Karpas-422 (cell line): Measurements from ENCODE around the gene SPRED2. TPM values are rescaled to one million over a fixed set of nuclear protein-coding genes. Genes with fewer than 3 reads are reported as not detected.

Source experiments
- DNase-seq: peaks from one replicate; pipeline ENCODE4 v3.0.0-alpha.2; 2015
- H2AFZ ChIP-seq: fragments of 200-600 bp; sonication (generic); 2 replicates; pipeline ENCODE4 v1.6.1; 2014; ENCODE audit warnings: antibody characterized with exemption, low read length, mixed read lengths
- H3K27ac ChIP-seq: fragments of 200-600 bp; sonication (generic); 2 replicates; pipeline ENCODE4 v1.5.1; 2014; ENCODE audit warnings: mild to moderate bottlenecking, low read length, moderate library complexity
- H3K27me3 ChIP-seq: fragments of 200-600 bp; sonication (generic); 2 replicates; pipeline ENCODE4 v1.6.1; 2014; ENCODE audit warnings: low read length, mixed read lengths
- H3K36me3 ChIP-seq: fragments of 200-600 bp; sonication (generic); 2 replicates; pipeline ENCODE4 v1.6.1; 2014; ENCODE audit warnings: low read length, mixed read lengths; ENCODE audit not compliant: insufficient read depth
- H3K4me1 ChIP-seq: fragments of 200-600 bp; sonication (generic); 2 replicates; pipeline ENCODE4 v1.6.1; 2014; ENCODE audit warnings: mild to moderate bottlenecking, low read length, mixed read lengths
- H3K4me2 ChIP-seq: fragments of 200-600 bp; sonication (generic); 2 replicates; pipeline ENCODE4 v1.6.1; 2014; ENCODE audit warnings: low read length, low read depth, mild to moderate bottlenecking; ENCODE audit not compliant: poor library complexity, severe bottlenecking
- H3K4me3 ChIP-seq: fragments of 200-600 bp; sonication (generic); 2 replicates; pipeline ENCODE4 v1.5.1; 2014; ENCODE audit warnings: mild to moderate bottlenecking, antibody characterized with exemption, low read length, mixed read lengths
- H3K79me2 ChIP-seq: fragments of 200-600 bp; sonication (generic); 2 replicates; pipeline ENCODE4 v1.6.1; 2014; ENCODE audit warnings: mild to moderate bottlenecking, low read length, mixed read lengths
- H3K9ac ChIP-seq: fragments of 200-600 bp; sonication (generic); 2 replicates; pipeline ENCODE4 v1.6.0; 2014; ENCODE audit warnings: low read length
- H3K9me2 ChIP-seq: fragments of 200-600 bp; sonication (generic), shearing (Covaris generic); replicated peaks from 2 replicates; pipeline ENCODE4 v1.6.0; 2014; ENCODE audit warnings: mild to moderate bottlenecking, low read length, moderate library complexity; ENCODE audit not compliant: insufficient read depth
- H3K9me3 ChIP-seq: fragments of 300-700, 200-600 bp; sonication (generic); 2 replicates; pipeline ENCODE4 v1.6.1; 2014; ENCODE audit warnings: low read length, mixed read lengths
- H4K20me1 ChIP-seq: fragments of 200-600 bp; sonication (generic); 2 replicates; pipeline ENCODE4 v1.6.1; 2014; ENCODE audit warnings: mild to moderate bottlenecking, antibody characterized with exemption, low read length, low read depth; ENCODE audit not compliant: insufficient read depth
- total RNA-seq: library from RNA; depleted of rRNA; stranded (reverse); fragments of >200 nt; shearing (Covaris generic); gene quantifications from 2 replicates; pipeline ENCODE4 v1.2.3, GENCODE V29; 2014; ENCODE audit warnings: low replicate concordance

The SPRED2 gene
- total RNA-seq, 1 experiment from 2014 or later: 11.9 TPM

- Histone ChIP-seq H3K36me3 (no peaks in the 10 kb centered on the region), H4K20me1 (no peaks in the 10 kb centered on the region), H3K9ac (no peak overlapping the region), H3K9me3 (no peaks in the 10 kb centered on the region), H3K4me2 (no peak overlapping the region), H3K27ac (no peak overlapping the region), H2AFZ (no peak overlapping the region), H3K4me1 (no peaks in the 10 kb centered on the region), H3K79me2 (no peaks in the 10 kb centered on the region), H3K4me3 (no peak overlapping the region), H3K9me2 (no peaks in the 10 kb centered on the region), H3K27me3 (no peaks in the 10 kb centered on the region)
- no peak for DNase-seq
These were observed 139.0 kb downstream of the SPRED2 start for GRCh38 chr2:65293376-65293775.

GRCh38 chr2:65292461-65293011 is 139.9 kb downstream of the SPRED2 start:
- Histone ChIP-seq H3K9me3 (no peaks in the 10 kb centered on the region), H3K27me3 (no peaks in the 10 kb centered on the region), H4K20me1 (no peaks in the 10 kb centered on the region), H3K4me1 (no peaks in the 10 kb centered on the region), H3K4me3 (no peak overlapping the region), H3K9ac (no peak overlapping the region), H3K79me2 (no peaks in the 10 kb centered on the region), H3K27ac (no peak overlapping the region), H3K9me2 (no peaks in the 10 kb centered on the region), H2AFZ (no peak overlapping the region), H3K36me3 (no peaks in the 10 kb centered on the region), H3K4me2 (no peak overlapping the region)
- DNase-seq: no peak

- no peak for DNase-seq
- H3K4me1 ChIP-seq: no peaks in the 10 kb centered on the region
- no peaks in the 10 kb centered on the region for H3K79me2 ChIP-seq
- no peaks in the 10 kb centered on the region for H4K20me1 ChIP-seq
- no peaks in the 10 kb centered on the region for H3K27me3 ChIP-seq
- no peaks in the 10 kb centered on the region for H3K36me3 ChIP-seq
- H3K9me2 ChIP-seq: no peaks in the 10 kb centered on the region
- no peak overlapping the region for H3K9ac ChIP-seq
- H3K9me3 ChIP-seq: no peaks in the 10 kb centered on the region
- H3K4me3 ChIP-seq: no peak overlapping the region
- no peak overlapping the region for H3K4me2 ChIP-seq
- H3K27ac ChIP-seq: no peak overlapping the region
- H2AFZ ChIP-seq: no peak overlapping the region
These were observed 140.3 kb downstream of the SPRED2 start for GRCh38 chr2:65292106-65292400.

GRCh38 chr2:65291216-65292105 is 140.9 kb downstream of the SPRED2 start:
- Histone ChIP-seq H3K9me3 (no peaks in the 10 kb centered on the region), H3K4me1 (no peaks in the 10 kb centered on the region), H3K4me3 (no peak overlapping the region), H3K36me3 (no peaks in the 10 kb centered on the region), H3K79me2 (no peaks in the 10 kb centered on the region), H2AFZ (no peak overlapping the region), H3K27me3 (no peaks in the 10 kb centered on the region), H3K4me2 (no peak overlapping the region), H3K9me2 (no peaks in the 10 kb centered on the region), H4K20me1 (no peaks in the 10 kb centered on the region), H3K27ac (no peak overlapping the region), H3K9ac (no peak overlapping the region)
- no peak for DNase-seq

GRCh38 chr2:65287364-65287763 is 145.0 kb downstream of the SPRED2 start:
- Histone ChIP-seq H3K79me2 (no peaks in the 10 kb centered on the region), H3K27me3 (no peaks in the 10 kb centered on the region), H3K9me3 (no peaks in the 10 kb centered on the region), H3K4me1 (no peaks in the 10 kb centered on the region), H2AFZ (no peak overlapping the region), H3K4me3 (no peak overlapping the region), H3K4me2 (no peak overlapping the region), H3K9ac (no peak overlapping the region), H3K9me2 (no peaks in the 10 kb centered on the region), H4K20me1 (no peaks in the 10 kb centered on the region), H3K36me3 (no peaks in the 10 kb centered on the region), H3K27ac (no peak overlapping the region)
- DNase-seq: no peak

- no peaks in the 10 kb centered on the region for H3K27me3 ChIP-seq
- no peak overlapping the region for H3K9ac ChIP-seq
- H3K9me3 ChIP-seq: no peaks in the 10 kb centered on the region
- H3K4me3 ChIP-seq: no peak overlapping the region
- DNase-seq: no peak
- no peak overlapping the region for H3K4me2 ChIP-seq
- no peaks in the 10 kb centered on the region for H3K79me2 ChIP-seq
- H4K20me1 ChIP-seq: 0 out of 2 replicates have a peak, but pooled peaks cover 8% of the 10 kb centered on the region
- peaks cover 3% of the 10 kb centered on the region; the same call in 1 of the 2 replicates for H3K4me1 ChIP-seq
- H3K27ac ChIP-seq: no peak overlapping the region
- H2AFZ ChIP-seq: no peak overlapping the region
- no peaks in the 10 kb centered on the region for H3K9me2 ChIP-seq
- no peaks in the 10 kb centered on the region for H3K36me3 ChIP-seq
These were observed 149.8 kb downstream of the SPRED2 start for GRCh38 chr2:65282477-65283053.

GRCh38 chr2:65281627-65282351 is 150.6 kb downstream of the SPRED2 start:
- Histone ChIP-seq H3K27me3 (no peaks in the 10 kb centered on the region), H3K79me2 (no peaks in the 10 kb centered on the region), H3K9me3 (no peaks in the 10 kb centered on the region), H3K4me2 (no peak overlapping the region), H3K4me3 (no peak overlapping the region), H4K20me1 (peaks cover 11% of the 10 kb centered on the region; the same call in 1 of the 2 replicates), H3K9me2 (no peaks in the 10 kb centered on the region), H3K9ac (no peak overlapping the region), H3K36me3 (no peaks in the 10 kb centered on the region), H2AFZ (no peak overlapping the region), H3K27ac (no peak overlapping the region), H3K4me1 (peaks cover 3% of the 10 kb centered on the region; the same call in 1 of the 2 replicates)
- no peak for DNase-seq

- no peak for DNase-seq
- Histone ChIP-seq H3K4me2 (no peak overlapping the region), H3K9me3 (no peaks in the 10 kb centered on the region), H3K9me2 (no peaks in the 10 kb centered on the region), H3K36me3 (no peaks in the 10 kb centered on the region), H3K4me1 (peaks cover 3% of the 10 kb centered on the region; the same call in 1 of the 2 replicates), H4K20me1 (peaks cover 24% of the 10 kb centered on the region), H3K79me2 (no peaks in the 10 kb centered on the region), H3K9ac (no peak overlapping the region), H2AFZ (no peak overlapping the region), H3K4me3 (no peak overlapping the region), H3K27ac (no peak overlapping the region), H3K27me3 (no peaks in the 10 kb centered on the region)
These were observed 152.6 kb downstream of the SPRED2 start for GRCh38 chr2:65279756-65280155.
